ENCODE results near the gene FCGR2B.
"Not testable (repeated sequence)": the region's sequence is repeated elsewhere in the genome, so short reads cannot be mapped to it uniquely, and the experiment has no call there.

The FCGR2B gene

GRCh38 chr1:161647507-161648360 lies 15.2 kb upstream of the FCGR2B start:
- not testable (repeated sequence) for DNase-seq (ENCODE audit: low read depth)

DNA sequence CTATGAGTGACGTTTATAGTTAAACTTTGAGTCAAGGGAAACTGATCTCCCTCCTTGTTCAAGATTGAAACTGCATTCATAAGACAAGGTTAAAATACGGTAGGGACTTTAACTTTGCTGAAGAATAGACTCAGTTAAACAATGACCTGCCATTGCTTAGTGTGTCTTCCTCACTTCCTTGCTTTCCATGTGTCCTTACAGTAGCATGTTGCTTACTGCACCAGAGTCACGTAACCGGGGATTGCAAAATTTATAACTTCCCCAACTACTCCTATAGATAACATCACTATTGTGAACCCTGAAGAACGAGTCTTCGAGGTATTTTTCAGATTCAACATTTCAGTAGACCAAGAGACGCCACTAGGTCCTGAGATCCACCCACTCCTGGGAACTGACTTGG lies 9.4 kb upstream of the FCGR2B start:
- DNase-seq (ENCODE audit: low read depth): not testable (repeated sequence)

DNA sequence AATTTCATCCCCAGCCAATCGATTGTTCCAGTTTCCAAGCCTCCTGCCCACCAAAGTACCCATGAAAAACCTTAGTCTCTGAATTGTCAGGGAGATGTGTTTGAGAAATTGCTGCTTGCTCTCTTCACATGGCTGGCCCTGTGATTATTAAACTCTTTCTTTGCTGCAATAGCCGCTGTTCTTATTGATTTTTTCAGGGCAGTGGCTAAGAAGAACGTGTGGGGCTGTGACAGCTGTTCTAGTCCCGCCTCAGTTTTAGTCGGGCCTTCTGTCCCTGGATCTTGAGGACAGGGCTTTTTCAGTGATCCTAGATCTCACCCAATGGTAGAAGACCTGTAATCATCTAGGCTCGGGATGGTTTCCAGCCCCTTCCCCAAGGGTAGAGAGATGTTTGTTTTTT lies 9.0 kb upstream of the FCGR2B start:
- DNase-seq (ENCODE audit: low read depth): not testable (repeated sequence)

DNA sequence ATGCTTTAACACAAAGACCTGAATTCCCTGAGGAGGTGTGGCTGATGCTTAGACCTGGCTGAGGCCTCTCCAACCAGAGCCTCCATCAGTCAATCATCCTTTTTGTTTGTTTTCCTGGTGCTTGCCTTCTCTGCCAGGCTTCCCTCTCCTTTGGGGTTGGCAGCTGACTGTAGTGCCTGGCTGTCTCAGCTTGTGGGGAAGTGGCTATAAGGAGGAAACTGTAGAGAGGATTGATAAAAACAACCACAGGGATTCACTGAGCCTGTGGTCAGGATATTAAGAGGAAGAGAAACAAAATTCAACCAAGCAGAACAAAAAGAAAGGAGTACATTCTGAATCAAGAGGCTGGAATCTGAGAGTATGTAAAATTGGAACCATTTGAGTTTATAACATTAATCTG lies 4.4 kb upstream of the FCGR2B start:
- not testable (repeated sequence) for DNase-seq (ENCODE audit: low read depth)

GRCh38 chr1:161661660-161662311 lies 1.2 kb upstream of the FCGR2B start:
- DNase-seq (ENCODE audit: low read depth): not testable (repeated sequence)

DNA sequence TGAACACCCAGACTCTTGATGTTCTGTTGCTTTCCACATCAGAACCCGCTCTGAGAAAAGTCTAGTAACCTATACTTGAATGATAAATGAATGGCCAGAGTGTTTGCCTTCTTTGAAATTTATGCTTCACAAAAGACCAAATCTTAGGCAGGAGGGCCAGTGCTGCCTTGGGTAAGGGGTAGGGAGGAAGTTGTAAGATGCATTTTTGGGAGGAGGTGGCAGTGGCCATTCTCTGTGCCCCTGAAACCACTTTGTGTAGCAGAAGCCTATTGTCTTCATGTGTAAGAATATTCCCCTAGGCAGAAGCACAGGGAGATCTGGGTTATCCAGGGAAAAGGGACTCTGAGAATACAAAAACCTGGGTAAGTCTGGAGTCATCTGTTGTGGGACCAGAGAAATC lies 626 bp downstream of the FCGR2B start:
- DNase-seq (ENCODE audit: low read depth): not testable (repeated sequence)

- not testable (repeated sequence) for DNase-seq (ENCODE audit: low read depth)
Observed at GRCh38 chr1:161664689-161665088, 1.7 kb downstream of the FCGR2B start.

DNA sequence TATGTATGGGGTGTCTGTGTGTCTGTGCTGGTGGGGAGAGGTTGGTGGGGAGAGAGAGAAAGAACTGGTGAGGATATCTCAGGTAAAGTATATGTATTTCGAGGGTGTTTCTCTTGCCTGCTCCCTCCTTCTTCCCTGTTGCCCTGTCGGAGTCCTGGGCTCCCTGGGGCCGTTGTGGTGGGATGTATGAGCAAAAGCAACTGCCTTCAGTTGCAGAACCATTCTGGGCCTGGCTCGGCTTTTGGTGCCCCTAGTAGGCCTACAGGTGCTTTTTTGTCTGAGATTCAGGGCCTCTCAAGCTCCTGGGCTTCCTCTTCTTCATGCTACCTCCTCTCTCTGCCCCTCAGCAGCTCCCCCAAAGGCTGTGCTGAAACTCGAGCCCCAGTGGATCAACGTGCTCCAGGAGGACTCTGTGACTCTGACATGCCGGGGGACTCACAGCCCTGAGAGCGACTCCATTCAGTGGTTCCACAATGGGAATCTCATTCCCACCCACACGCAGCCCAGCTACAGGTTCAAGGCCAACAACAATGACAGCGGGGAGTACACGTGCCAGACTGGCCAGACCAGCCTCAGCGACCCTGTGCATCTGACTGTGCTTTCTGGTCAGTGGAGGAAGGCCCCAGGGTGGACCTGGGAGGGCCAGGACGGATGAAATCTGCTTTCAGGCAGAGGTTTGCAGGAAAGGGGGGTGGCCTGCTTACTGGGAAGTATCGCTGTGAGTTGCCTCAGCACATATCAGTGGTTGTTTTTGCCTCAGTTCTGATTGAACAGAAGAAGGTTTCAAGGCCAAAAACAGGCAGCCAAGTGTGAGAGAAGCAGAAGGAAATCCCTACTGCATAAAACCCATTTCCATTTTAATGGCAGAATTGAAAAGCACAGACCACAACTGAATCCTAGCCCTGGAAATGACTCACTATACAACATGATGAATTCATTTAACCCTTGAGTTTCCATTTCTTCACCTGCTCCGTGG lies 8.4 kb downstream of the FCGR2B start:
- not testable (repeated sequence) for DNase-seq (ENCODE audit: low read depth)

GRCh38 chr1:161673437-161673836 lies 10.5 kb downstream of the FCGR2B start:
- DNase-seq (ENCODE audit: low read depth): not testable (repeated sequence)

GRCh38 chr1:161674447-161674846 lies 11.5 kb downstream of the FCGR2B start:
- DNase-seq (ENCODE audit: low read depth): not testable (repeated sequence)

- DNase-seq (ENCODE audit: low read depth): not testable (repeated sequence)
Observed at GRCh38 chr1:161674908-161675307, 12.0 kb downstream of the FCGR2B start.

- DNase-seq (ENCODE audit: low read depth): no peak
Observed at GRCh38 chr1:161676441-161676840, 13.5 kb downstream of the FCGR2B start.

DNA sequence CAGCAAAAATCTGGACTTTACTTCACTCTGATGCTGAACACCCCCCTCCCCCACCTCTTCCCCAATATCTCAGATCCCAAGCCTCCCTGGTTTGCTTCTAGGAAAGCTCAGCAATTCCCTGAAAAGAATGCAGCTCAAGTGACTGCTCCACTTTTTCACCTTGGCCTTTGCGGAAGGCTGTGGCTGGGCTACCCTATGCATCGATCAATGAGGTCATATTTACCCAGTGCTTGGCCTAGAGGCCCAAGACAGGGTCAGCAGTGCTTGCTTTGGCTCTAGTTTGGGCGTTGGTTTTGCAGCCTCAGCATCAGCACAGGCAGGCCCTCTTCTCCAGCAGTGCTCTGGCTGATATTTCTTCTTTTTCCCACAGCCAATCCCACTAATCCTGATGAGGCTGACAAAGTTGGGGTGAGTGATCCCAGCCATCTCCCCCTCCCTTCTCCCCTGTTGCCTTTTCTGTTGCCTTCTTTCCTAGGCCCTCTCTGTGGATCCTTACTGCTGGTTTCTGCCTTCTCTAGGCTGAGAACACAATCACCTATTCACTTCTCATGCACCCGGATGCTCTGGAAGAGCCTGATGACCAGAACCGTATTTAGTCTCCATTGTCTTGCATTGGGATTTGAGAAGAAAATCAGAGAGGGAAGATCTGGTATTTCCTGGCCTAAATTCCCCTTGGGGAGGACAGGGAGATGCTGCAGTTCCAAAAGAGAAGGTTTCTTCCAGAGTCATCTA lies 14.2 kb downstream of the FCGR2B start:
- no peak for DNase-seq (ENCODE audit: low read depth)

- DNase-seq (ENCODE audit: low read depth): no peak
Observed at GRCh38 chr1:161678500-161678899, 15.6 kb downstream of the FCGR2B start.

DNA sequence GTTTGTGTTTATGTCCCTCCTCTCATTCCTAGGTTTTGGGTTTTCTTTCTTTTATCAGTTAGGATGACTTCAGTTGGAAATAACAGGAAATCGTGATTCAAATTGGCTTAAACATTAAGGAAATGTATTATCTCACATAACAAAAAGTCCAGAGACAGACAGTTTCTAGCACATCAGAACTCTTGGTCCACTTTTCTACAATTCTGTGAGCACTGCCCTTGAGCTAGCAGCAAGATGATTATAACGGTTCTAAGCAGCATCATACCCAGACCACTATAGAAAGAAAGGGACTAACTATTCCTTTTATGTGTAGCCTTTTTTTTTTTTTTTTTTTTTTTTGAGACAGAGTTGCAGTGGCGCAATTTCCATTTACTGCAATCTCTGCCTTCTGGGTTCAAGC lies 18.9 kb downstream of the FCGR2B start:
- no peak for DNase-seq (ENCODE audit: low read depth)

- DNase-seq (ENCODE audit: low read depth): no peak
Observed at GRCh38 chr1:161688946-161689345, 26.0 kb downstream of the FCGR2B start.

DNA sequence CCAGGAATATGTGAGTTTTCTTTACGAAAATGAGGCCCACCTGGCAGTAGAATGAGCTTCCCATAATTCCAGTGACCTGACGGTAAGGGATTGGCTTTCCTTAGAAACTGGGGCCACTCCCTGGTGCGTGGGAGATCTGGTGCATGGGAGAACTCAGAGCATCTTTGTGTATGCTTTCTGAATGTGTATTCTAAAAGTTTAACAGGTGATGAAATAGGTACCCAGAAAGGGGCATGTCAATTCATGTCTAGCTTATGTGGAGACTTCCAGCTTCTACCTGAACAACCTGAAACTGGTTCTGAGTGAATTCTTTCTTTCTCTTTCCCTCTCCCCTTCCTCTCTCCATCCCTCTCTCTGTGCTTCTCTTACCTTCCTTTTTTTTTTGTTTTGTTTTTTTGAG lies 28.9 kb downstream of the FCGR2B start:
- DNase-seq (ENCODE audit: low read depth): no peak

GRCh38 chr1:161693020-161693712 lies 30.2 kb downstream of the FCGR2B start:
- DNase-seq (ENCODE audit: low read depth): not testable (repeated sequence)

DNA sequence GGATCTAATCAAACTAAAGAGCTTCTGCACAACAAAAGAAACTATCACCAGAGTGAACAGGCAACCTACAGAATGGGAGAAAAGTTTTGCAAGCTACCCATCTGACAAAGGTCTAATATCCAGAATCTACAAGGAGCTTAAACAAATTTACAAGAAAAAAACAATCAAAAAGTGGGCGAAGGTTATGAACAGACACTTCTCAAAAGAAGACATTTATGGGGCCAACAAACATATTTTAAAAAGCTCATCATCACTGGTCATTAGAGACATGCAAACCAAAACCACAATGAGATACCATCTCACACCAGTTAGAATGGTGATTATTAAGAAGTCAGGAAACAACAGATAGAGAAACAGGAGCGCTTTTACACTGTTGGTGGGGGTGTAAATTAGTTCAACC lies 35.4 kb downstream of the FCGR2B start:
- DNase-seq (ENCODE audit: low read depth): not testable (repeated sequence)

DNA sequence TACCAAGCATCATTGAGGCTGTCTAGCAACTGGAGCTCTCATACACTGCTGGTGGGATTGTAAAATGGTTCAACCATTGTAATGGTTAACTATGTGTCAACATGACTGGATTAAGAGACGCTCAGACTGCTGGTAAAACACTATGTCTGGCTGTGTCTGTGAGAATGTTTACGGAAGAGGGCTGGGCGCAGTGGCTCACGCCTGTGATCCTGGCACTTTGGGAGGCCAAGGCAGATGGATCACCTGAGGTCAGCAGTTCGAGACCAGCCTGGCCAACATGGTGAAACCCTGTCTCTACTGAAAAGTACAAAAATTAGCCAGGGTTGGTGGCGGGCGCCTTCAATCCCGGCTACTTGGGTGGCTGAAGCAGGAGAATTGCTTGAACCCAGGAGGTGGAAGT lies 39.3 kb downstream of the FCGR2B start:
- DNase-seq (ENCODE audit: low read depth): no peak

DNA sequence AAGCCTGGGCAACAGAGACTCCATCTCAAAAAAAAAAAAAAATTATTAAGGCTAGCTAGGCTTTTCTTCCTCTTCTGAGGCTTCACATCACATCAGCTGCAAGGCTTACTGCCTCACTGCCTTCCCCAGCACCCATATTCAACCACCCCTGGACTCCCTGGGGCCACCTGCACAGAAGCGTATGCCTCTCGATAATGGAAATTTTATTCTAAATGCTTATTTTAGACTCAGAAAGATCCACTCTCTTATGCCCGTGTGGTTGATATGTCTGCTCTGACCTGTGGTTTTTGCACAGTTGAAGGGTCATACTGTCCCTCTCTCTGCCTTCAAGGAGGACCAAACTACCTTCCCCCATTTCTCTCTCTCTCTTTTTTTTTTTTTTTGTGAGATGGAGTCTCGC lies 42.6 kb downstream of the FCGR2B start:
- no peak for DNase-seq (ENCODE audit: low read depth)
